Measurements from ENCODE around the gene PARD6A. TPM values are rescaled to one million over a fixed set of nuclear protein-coding genes. Genes with fewer than 3 reads are reported as not detected.
"Not testable (repeated sequence)": the region's sequence is repeated elsewhere in the genome, so short reads cannot be mapped to it uniquely, and the experiment has no call there.

PARD6A gene
- total RNA-seq, 1 donor from 2014 or later, result 9.4 TPM

DNA sequence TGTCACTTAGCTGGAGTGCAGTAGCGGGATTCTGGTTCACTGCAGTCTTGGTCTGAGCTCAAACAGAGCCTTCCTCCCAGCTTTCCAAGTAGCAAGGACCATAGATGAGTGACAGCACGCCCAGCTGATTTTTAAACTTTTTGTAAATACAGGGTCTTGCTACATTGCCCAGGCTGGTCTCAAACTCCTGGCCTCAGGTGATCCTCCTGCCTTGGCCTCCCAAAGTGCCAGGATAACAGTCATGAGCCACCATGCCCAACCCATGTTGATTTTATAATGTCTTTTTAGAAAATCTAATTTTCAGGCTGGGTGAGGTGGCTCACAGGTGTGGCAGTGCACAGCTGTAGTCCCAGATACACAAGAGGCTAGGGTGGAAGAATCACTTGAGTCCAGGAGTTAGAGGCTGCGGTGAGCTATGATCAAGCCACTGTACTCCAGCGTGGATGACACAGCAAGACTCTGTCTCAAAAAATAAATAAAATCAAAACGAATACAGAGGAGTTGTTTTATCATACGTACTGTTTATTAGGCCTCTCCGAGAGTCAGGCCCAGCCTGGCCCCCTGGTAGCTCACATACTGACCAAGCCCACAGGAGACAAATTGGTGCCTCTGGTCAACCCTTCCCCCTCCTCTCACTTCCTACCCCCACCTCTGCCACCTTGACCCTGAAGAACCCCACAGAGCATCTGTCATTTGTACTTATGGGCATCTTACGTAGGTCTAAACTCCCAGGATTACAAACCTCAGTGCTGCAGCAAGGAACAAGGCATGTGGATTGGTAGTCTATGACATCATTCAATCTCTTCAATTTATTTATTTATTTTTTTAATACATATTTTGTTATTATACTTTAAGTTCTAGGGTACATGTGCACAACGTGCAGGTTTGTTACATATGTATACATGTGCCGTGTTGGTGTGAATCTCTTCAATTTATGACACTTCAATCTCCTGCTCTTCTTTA lies 19.5 kb downstream of the PARD6A start:
- FAIRE-seq, result no peak

DNA sequence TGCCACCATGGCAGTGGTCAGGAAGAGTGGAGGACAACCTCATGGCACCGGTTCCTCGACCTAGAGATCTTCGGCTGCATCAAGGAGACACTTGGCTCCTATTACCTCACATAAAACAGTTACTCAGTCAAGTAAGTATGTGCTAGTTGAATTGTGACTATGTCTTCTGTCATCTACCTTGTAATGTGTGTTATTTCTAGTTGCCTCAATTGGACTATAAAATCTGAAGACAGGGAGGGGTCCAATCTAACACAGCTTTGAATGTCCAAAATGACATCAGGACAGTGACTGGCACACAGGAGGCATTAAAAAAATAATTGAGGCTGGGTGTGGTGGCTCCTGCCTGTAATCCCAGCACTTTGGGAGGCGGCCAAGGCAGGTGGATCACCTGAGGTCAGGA lies 23.0 kb downstream of the PARD6A start:
- no peak for FAIRE-seq
- no peak for DNase-seq (ENCODE audit: low spot score in 2 of 2)

More for the DNA sequence above, 19.5 kb downstream of the PARD6A start:
- DNase-seq (ENCODE audit: low spot score in 2 of 2), result no peak

DNA sequence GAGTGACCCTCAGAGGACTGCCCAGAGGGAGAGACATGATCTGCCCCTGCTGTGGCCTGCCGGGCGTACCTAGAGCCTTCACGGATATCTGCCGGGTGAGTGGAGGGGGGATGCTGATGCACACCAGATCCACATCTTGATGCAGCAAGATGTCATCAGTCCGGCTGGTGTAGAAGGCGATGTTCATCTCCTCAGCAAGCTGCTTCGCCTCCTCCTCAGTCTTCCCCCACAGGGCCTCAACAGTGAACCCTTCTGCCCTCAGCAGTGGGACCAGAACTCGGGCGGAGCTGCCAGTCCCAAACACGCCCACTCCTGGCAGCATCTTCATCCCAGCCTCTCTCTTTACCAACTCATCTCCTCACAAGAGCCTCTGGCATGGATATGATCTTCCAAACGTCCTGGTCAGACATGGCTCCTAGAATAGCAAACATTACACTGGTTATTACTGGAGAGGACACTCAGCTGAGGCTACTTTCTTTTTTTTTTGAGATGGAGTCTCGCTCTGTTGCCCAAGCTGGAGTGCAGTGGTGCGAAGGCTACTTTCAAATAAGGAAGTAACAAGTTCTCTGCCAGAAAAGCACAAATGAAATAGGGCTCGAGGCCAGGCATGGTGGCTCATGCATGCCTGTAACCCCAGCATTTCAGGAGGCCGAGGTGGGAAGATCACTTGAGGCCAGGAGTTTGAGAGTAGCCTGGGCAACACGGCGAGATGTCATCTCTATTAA lies 24.8 kb downstream of the PARD6A start:
- no peak for DNase-seq (ENCODE audit: low spot score in 2 of 2)
- FAIRE-seq, result no peak

DNA sequence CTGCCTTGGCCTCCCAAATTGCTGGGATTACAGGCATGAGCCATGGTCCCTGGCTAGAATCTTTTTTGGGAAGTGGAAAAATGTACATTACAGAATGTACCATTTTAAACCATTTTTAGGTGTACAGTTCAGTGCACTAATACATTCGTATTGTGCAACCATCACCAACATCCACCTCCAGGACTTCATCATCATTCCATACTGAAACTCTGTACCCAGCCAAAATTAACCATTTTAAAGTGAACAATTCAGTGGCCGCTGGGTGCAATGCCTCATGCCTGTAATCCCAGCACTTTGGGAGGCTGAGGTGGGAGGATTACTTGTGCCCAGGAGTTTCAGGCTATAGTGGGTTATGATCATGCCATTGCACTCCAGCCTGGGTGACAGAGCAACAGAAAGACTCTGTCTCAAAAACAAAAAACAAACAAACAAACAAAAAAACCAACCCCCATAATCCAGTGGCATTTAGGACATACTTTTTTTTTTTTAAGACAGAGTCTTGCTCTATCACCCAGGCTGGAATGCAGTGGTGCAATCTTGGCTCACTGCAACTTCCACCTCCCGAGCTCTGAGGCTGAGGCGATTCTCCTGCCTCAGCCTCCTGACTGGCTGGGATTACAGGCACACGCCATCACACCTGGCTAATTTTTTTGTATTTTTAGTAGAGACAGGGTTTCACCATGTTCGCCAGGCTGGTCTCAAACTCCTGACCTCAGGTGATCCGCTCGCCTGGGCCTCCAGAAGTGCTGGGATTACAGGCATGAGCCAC lies 32.9 kb downstream of the PARD6A start:
- not testable (repeated sequence) for FAIRE-seq; DNase-seq (ENCODE audit: low spot score in 2 of 2)

GRCh38 chr16:67694611-67695010 lies 33.9 kb downstream of the PARD6A start:
- no peak for FAIRE-seq
- no peak for DNase-seq (ENCODE audit: low spot score in 2 of 2)

DNA sequence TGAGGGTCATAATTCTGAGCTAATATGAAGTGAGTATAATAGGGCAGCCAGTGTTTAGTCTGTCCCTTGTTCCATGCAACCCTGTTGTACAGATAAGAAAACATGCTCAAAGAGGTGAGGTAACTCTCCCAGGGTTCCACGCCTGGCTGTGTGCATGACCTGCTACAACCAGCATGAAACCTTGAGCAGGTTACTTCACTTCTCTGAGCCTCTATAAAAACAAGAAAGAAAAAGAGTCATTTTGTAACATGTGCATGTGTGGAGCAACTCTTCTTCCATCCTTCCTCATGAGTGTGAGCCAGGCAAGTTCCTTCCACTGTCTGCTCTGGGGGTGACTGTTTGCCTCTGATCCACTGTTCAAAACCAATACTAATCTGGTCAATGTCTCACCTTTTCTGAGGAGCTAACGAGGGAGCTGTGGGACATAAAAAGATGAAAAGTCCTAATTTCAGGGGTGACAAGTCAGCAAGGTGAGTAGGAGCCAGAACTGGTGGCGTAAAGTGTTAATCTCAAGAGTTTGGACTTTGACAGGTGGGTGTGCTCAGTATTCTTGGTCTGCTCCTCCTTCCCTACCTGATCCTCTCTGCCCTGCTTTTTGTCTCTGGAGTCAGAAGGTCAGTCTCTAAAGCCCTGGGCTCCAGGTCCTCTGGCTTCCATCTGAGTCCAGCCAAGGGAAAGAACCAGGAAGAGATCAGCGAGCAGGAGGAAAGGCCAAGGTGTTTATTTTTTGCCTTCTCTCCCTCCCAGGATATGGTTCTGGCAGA lies 36.8 kb downstream of the PARD6A start:
- FAIRE-seq, result no peak
- no peak for DNase-seq (ENCODE audit: low spot score in 2 of 2)

- FAIRE-seq (no peak), DNase-seq (ENCODE audit: low spot score in 2 of 2) (no peak)
These were observed 38.5 kb downstream of the PARD6A start for GRCh38 chr16:67699265-67699664.

DNA sequence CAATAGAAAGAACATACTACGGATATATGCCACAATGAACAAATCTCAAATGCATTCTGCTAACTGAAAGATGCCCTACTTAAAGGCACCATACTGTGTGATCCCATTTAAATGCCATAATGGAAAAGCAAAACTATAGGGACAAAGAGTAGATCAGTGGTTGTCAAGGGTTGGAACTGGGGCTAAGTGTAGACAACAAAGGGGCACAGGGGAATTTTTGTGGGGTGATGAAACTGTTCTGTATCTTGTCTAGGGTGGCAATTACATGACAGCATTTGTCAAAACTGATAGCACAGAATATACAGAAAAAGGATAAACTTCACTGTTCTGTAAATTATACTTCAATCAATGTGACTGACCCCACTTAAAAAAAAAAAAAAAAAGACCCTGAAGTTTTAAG lies 40.7 kb downstream of the PARD6A start:
- FAIRE-seq (no peak), DNase-seq (ENCODE audit: low spot score in 2 of 2) (no peak)

DNA sequence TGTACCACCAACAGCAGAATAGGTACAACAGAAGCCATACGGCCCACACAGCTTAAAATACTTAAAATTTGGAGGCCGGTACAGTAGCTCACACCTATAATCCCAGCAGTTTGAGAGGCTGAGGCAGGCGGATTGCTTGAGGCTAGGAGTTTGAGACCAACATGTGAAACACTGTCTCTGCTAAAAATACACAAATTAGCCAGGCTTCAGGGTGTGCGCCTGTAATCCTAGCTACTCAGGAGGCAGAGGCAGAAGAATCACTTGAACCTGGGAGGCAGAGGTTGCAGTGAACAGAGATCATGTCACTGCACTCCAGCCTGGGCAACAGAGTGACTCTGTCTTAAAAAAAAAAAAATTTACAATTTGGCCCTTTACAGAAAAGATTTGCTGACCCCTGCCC lies 41.4 kb downstream of the PARD6A start:
- FAIRE-seq (no peak), DNase-seq (ENCODE audit: low spot score in 2 of 2) (no peak)

DNA sequence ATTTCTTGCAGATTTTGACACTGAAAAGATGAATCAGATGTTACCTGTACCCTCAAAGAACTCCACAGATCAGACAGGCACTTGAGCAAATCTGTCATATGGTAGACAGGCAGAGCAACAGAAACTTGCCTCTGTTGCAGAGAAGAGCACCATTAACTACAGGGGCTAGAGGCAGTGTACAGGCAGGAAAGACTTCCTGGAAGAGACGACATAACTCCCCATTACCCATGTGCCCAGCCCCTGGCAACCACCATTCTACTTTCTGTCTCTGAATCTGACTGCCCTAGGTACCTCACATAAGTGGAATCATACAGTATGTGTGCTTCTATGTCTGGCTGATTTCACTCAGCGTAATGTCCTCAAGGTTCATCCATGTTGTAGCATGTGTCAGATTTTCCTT lies 42.9 kb downstream of the PARD6A start:
- FAIRE-seq (no peak), DNase-seq (ENCODE audit: low spot score in 2 of 2) (no peak)

DNA sequence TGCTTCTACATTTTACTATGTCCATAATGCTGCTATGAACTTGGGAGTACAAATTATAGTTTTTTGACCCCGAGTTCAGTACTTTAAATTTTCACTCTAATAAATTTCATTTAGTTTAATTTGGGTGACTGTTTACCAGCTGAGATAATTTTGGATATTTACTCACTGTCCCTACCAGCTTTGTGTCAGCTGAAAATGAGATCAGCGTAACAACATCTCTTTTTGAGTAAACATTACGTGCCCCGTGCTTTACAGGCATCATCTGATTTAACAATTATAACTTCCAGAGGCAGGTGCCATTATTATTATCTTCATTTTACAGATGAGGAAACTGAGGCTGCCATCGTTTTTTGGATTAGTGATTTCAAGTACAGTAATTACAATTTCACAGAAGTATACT lies 43.4 kb downstream of the PARD6A start:
- DNase-seq (ENCODE audit: low spot score in 2 of 2) (no peak), FAIRE-seq (no peak)

GRCh38 chr16:67707210-67707609 lies 46.5 kb downstream of the PARD6A start:
- FAIRE-seq (no peak), DNase-seq (ENCODE audit: low spot score in 2 of 2) (no peak)

DNA sequence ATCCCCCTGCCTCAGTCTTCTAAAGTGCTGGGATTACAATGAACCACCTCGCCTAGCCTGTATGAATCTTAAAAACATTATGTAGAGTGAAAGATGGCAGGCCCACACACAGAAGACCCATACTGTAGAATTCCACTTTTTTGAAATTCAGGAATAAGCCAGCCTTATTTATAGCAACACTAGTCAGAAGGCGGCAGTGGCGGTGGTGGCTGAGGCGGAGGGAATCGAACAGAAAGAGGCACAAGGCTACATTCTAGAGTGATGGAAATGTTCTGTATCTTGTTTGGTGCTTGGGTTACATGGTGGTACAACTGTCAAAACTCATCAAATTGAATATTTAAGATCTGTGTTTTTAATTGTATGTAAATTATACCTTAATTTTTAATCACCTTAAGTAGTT lies 47.0 kb downstream of the PARD6A start:
- DNase-seq (ENCODE audit: low spot score in 2 of 2) (no peak), FAIRE-seq (no peak)

DNA sequence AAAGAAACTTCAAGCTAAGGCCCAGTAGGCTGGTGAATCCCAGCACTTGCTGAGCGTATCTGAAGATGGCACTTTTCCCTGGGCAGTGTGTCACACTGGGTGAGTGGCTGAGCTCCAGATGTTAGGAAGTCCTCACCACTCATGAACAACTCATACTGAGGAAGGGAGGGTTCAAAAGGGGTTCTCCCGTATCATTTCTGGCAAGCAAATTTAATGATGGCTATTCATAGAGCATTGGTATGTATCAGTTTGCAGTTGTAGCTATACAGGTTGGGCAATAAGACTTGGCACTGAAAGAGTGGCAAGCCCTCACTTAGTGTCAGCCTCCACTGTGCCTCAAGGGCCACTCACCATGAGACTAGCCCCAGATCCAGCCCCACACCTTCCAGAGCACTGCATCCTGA lies 47.6 kb downstream of the PARD6A start:
- FAIRE-seq, result no peak
- DNase-seq (ENCODE audit: low spot score in 2 of 2), result no peak

GRCh38 chr16:67709050-67709449 lies 48.3 kb downstream of the PARD6A start:
- FAIRE-seq, result no peak
- no peak for DNase-seq (ENCODE audit: low spot score in 2 of 2)

- no peak for FAIRE-seq
- DNase-seq (ENCODE audit: low spot score in 2 of 2), result no peak
These were observed 49.8 kb downstream of the PARD6A start for GRCh38 chr16:67710607-67711006.

Data from frontal cortex (tissue), 4 donors.